H1 (cell line): ENCODE results near the gene KCNH8. TPM values are rescaled to one million over a fixed set of nuclear protein-coding genes. Genes with fewer than 3 reads are reported as not detected.
A peak's percentile ranks its signal among the peaks of the same experiment; 100 is the strongest.

ENCODE experiments used
- CTCF ChIA-PET: fragments of 300-600 bp; sonication (Branson Sonifier 250); formaldehyde crosslinking; loops from one replicate; lab custom pipeline; 2021; ENCODE audit not compliant: partially characterized antibody; lab: Charles Lee
- POLR2A ChIA-PET: fragments of 300-600 bp; sonication (Branson Sonifier 250); formaldehyde crosslinking; loops from one replicate; lab custom pipeline; 2021; ENCODE audit warnings: inconsistent platforms; ENCODE audit not compliant: partially characterized antibody; lab: Charles Lee
- DNase-seq, 2 experiments: peaks; one replicate each; pipeline versions ENCODE4 v3.0.0 to v3.0.0-alpha.2; 2010 to 2022; ENCODE audit warnings: low spot score in 2 of 2, low read depth in 1 of 2, mixed read lengths in 1 of 2
- FAIRE-seq: peaks from 2 replicates; lab custom pipeline; 2011; peaks lifted over from hg19 to GRCh38; lab: Jason Lieb, UNC
- H2AFZ ChIP-seq: 2 replicates; pipeline ENCODE4 v1.8.1; 2012; ENCODE audit warnings: low read length, inconsistent platforms
- H2AK5ac ChIP-seq: 2 replicates; pipeline ENCODE4 v1.6.1; 2013; ENCODE audit warnings: low read depth, low read length
- H2BK120ac ChIP-seq: replicated peaks from 2 replicates; pipeline ENCODE3; 2013; ENCODE audit warnings: low read depth, low read length, inconsistent platforms
- H2BK12ac ChIP-seq: 2 replicates; pipeline ENCODE4 v1.6.1; 2013; ENCODE audit warnings: low read depth, low read length
- H2BK15ac ChIP-seq: 2 replicates; pipeline ENCODE4 v1.6.1; 2013; ENCODE audit warnings: low read length
- H2BK20ac ChIP-seq: 2 replicates; pipeline ENCODE4 v1.6.1; 2013; ENCODE audit warnings: low read length
- H2BK5ac ChIP-seq: 2 replicates; pipeline ENCODE4 v1.6.1; 2013; ENCODE audit warnings: low read depth, low read length
- H3K14ac ChIP-seq: 2 replicates; pipeline ENCODE4 v1.6.1; 2013; ENCODE audit warnings: inconsistent platforms; ENCODE audit not compliant: insufficient read length
- H3K18ac ChIP-seq: 2 replicates; pipeline ENCODE4 v1.6.1; 2013; ENCODE audit warnings: low read length; ENCODE audit errors: extremely low read depth
- H3K23ac ChIP-seq: 2 replicates; pipeline ENCODE4 v1.6.1; 2013; ENCODE audit warnings: inconsistent platforms; ENCODE audit not compliant: insufficient read length
- H3K23me2 ChIP-seq: 2 replicates; pipeline ENCODE4 v1.6.1; 2013; ENCODE audit warnings: low read depth, low read length
- H3K27ac ChIP-seq: 2 replicates; pipeline ENCODE4 v1.6.1; 2011; ENCODE audit warnings: low read depth, low read length, inconsistent platforms
- H3K27me3 ChIP-seq, 4 experiments: replicated peaks in 1 of 4; 1 replicate in 1 of 4; 2 replicates in 3 of 4; pipeline versions ENCODE4 v1.6.1 to v1.8.1; 2011 to 2013; ENCODE audit warnings: low read length in 3 of 4, mild to moderate bottlenecking in 3 of 4, inconsistent platforms in 2 of 4, mixed read lengths in 2 of 4, moderate library complexity in 1 of 4; ENCODE audit not compliant: control insufficient read depth in 3 of 4, insufficient read depth in 3 of 4; ENCODE audit errors: extremely low read depth in 1 of 4
- H3K36me3 ChIP-seq, 4 experiments: 2 replicates each; pipeline versions ENCODE4 v1.6.1 to v1.8.1; 2011 to 2013; ENCODE audit warnings: mild to moderate bottlenecking in 4 of 4, low read length in 3 of 4, moderate library complexity in 2 of 4, control low read depth in 1 of 4, inconsistent platforms in 1 of 4; ENCODE audit not compliant: insufficient read depth in 4 of 4, control insufficient read depth in 2 of 4
- H3K4ac ChIP-seq: replicated peaks from 2 replicates; pipeline ENCODE3; 2013; ENCODE audit warnings: low read length, low read depth, mixed read lengths, inconsistent platforms; ENCODE audit not compliant: insufficient read length
- H3K4me1 ChIP-seq, 4 experiments: replicated peaks in 1 of 4; 1 replicate in 1 of 4; 2 replicates in 3 of 4; pipeline versions ENCODE4 v1.6.1 to v1.8.1; 2011 to 2013; ENCODE audit warnings: low read length in 3 of 4, inconsistent platforms in 2 of 4, mixed read lengths in 1 of 4; ENCODE audit not compliant: insufficient read depth in 4 of 4, control insufficient read depth in 3 of 4
- H3K4me2 ChIP-seq, 2 experiments: 2 replicates each; pipeline versions ENCODE4 v1.6.1 to v1.8.1; 2011 to 2013; ENCODE audit warnings: low read depth in 2 of 2, low read length in 2 of 2, control low read depth in 1 of 2, inconsistent platforms in 1 of 2, mild to moderate bottlenecking in 1 of 2; ENCODE audit not compliant: insufficient read depth in 1 of 2
- H3K4me3 ChIP-seq, 4 experiments: fragments of 200-600, 300-600 bp in 1 of 4; sonication (generic), shearing (Covaris generic), sonication (Bioruptor Twin) in 1 of 4; 2 replicates each; pipeline versions ENCODE4 v1.5.1 to v1.8.1; 2011 to 2016; ENCODE audit warnings: low read length in 4 of 4, low read depth in 3 of 4, control low read depth in 2 of 4, inconsistent platforms in 2 of 4, mild to moderate bottlenecking in 2 of 4, mixed read lengths in 1 of 4, moderate library complexity in 1 of 4; ENCODE audit not compliant: insufficient read depth in 2 of 4; ENCODE audit errors: extremely low read depth in 1 of 4
- H3K56ac ChIP-seq: replicated peaks from 2 replicates; pipeline ENCODE3; 2013; ENCODE audit warnings: low read depth, mild to moderate bottlenecking, mixed read lengths, low read length, inconsistent platforms; ENCODE audit not compliant: insufficient read length
- H3K79me1 ChIP-seq: 2 replicates; pipeline ENCODE4 v1.6.1; 2013; ENCODE audit warnings: low read depth, low read length, control low read depth
- H3K79me2 ChIP-seq, 2 experiments: 2 replicates each; pipeline versions ENCODE4 v1.6.1 to v1.8.1; 2012 to 2013; ENCODE audit warnings: low read length in 2 of 2, mild to moderate bottlenecking in 2 of 2, inconsistent platforms in 1 of 2; ENCODE audit not compliant: insufficient read depth in 2 of 2, control insufficient read depth in 1 of 2
- H3K9ac ChIP-seq, 4 experiments: replicated peaks in 1 of 4; 1 replicate in 1 of 4; 2 replicates in 3 of 4; pipeline versions ENCODE4 v1.6.1 to v1.8.1; 2011 to 2013; ENCODE audit warnings: low read depth in 3 of 4, low read length in 3 of 4, control low read depth in 2 of 4, mild to moderate bottlenecking in 2 of 4, moderate library complexity in 2 of 4, inconsistent platforms in 1 of 4; ENCODE audit errors: extremely low read depth in 1 of 4
- H3K9me3 ChIP-seq, 2 experiments: 2 replicates each; pipeline versions ENCODE4 v1.6.1 to v1.8.1; 2012 to 2013; ENCODE audit warnings: mild to moderate bottlenecking in 2 of 2, moderate library complexity in 2 of 2, control low read depth in 1 of 2, inconsistent platforms in 1 of 2, low read depth in 1 of 2, low read length in 1 of 2, mixed read lengths in 1 of 2; ENCODE audit not compliant: insufficient read depth in 2 of 2
- H4K20me1 ChIP-seq, 2 experiments: replicated peaks in 1 of 2; 2 replicates each; pipeline versions ENCODE3 to v1.8.1; 2011 to 2013; ENCODE audit warnings: inconsistent platforms in 2 of 2, low read length in 2 of 2, mild to moderate bottlenecking in 1 of 2; ENCODE audit not compliant: insufficient read depth in 2 of 2, control insufficient read depth in 1 of 2
- H4K5ac ChIP-seq: 2 replicates; pipeline ENCODE4 v1.6.1; 2013; ENCODE audit warnings: low read length, low read depth, mixed read lengths, inconsistent platforms; ENCODE audit not compliant: insufficient read length
- H4K8ac ChIP-seq: 2 replicates; pipeline ENCODE4 v1.8.0; 2013; ENCODE audit warnings: mild to moderate bottlenecking, moderate library complexity, low read length, inconsistent platforms; ENCODE audit not compliant: insufficient read depth; ENCODE audit errors: extremely low read depth
- H4K91ac ChIP-seq: replicated peaks from 2 replicates; pipeline ENCODE3; 2013; ENCODE audit warnings: low read length, mixed read lengths, inconsistent platforms; ENCODE audit not compliant: insufficient read length
- BACH1 ChIP-seq: IDR thresholded peaks from 2 replicates; pipeline ENCODE4 v1.6.1; 2012; ENCODE audit warnings: low read length, improper control_type of control experiment
- CBX5 ChIP-seq: fragments of 300-800, 300-1000 bp; sonication (generic); IDR thresholded peaks from 2 replicates; pipeline ENCODE4 v1.7.1; 2016; ENCODE audit warnings: antibody characterized with exemption, low read length, low read depth
- POLR2A ChIP-seq, 2 experiments: IDR thresholded peaks; 1 replicate in 1 of 2; 2 replicates in 1 of 2; pipeline ENCODE4 v1.6.1; 2011; ENCODE audit warnings: low read depth in 2 of 2, low read length in 2 of 2, mild to moderate bottlenecking in 2 of 2; ENCODE audit errors: control extremely low read depth in 1 of 2
- RBBP5 ChIP-seq: IDR thresholded peaks from 2 replicates; pipeline ENCODE4 v1.7.1; 2012; ENCODE audit warnings: low read depth, mild to moderate bottlenecking, inconsistent platforms, low read length, moderate library complexity, borderline replicate concordance
- SIN3A ChIP-seq, 2 experiments: IDR thresholded peaks in 1 of 2; conservative IDR thresholded peaks in 1 of 2; 2 replicates each; pipeline ENCODE4 v1.6.1; 2011 to 2012; ENCODE audit warnings: low read length in 2 of 2, improper control_type of control experiment in 1 of 2, low read depth in 1 of 2, mild to moderate bottlenecking in 1 of 2
- SP1 ChIP-seq: IDR thresholded peaks from 2 replicates; pipeline ENCODE4 v1.6.1; 2011; ENCODE audit warnings: low read depth, low read length
- WGBS, 2 experiments: shearing (Covaris generic) in 1 of 2; methylation state at CpG; one replicate each; pipeline versions ENCODE4 v1.1.6 to v1.1.7; 2013 to 2015; ENCODE audit warnings: low lambda C conversion rate in 2 of 2, mixed read lengths in 2 of 2, inconsistent platforms in 1 of 2, low coverage in 1 of 2, missing lambda C conversion rate in 1 of 2; ENCODE audit not compliant: insufficient replicate concordance in 2 of 2, insufficient coverage in 1 of 2, insufficient read length in 1 of 2; ENCODE audit errors: extremely low coverage in 1 of 2, missing lambda C conversion rate in 1 of 2; 5-methylcytosine and 5-hydroxymethylcytosine counted together
- polyA plus RNA-seq, 7 experiments: library from polyadenylated mRNA; depleted of rRNA in 3 of 7; stranded (reverse) in 5 of 7; unstranded in 2 of 7; fragments of >200 nt in 5 of 7; fragments of 200-250 nt in 2 of 7; gene quantifications; 1 replicate in 5 of 7; 2 replicates in 1 of 7; 4 replicates in 1 of 7; pipeline versions ENCODE4 v1.2.1 to v1.2.3, GENCODE V29; 2011 to 2013; ENCODE audit warnings: missing spikeins in 2 of 7, mixed read lengths in 2 of 7
- total RNA-seq: library from RNA; stranded (reverse); fragmentation: NEBNext Ultra II Directional; extraction: Animal tissue kit (Norgen Biotek cat#: 25700); gene quantifications from 2 replicates; pipeline ENCODE4 v1.2.1, GENCODE V29; 2021

KCNH8 gene
- total and polyA plus RNA-seq, 2 of the 8 experiments (the other 6 are each of a cell fraction or from before 2014, with no cell fraction given) = 2.2 to 2.4 TPM

DNA sequence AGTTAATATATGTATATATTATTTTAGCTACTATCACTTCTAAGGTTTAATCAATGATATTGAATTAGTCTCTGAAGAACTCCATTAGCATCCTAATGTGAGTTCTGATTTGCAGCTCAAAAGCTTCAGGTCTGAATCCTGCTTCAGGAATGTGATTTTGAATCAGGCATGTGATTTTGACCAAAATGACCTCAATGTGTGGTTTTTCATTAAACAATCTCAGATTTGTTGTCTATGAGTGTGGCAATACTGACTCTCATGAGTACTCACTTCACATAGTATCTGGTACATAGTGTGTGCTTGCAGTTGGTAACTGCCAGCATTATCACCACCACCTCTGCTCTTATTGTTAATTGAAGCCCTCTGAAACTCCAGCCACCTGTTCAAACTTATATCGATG lies 251.0 kb downstream of the KCNH8 start:
- Histone ChIP-seq H4K91ac (peak overlapping the region; percentile 39), H2AFZ (no peak overlapping the region), H3K4me2 (0 out of 4 replicates have a peak overlapping the region, but pooled peaks of 1 of the 2 experiments have one; percentile 9), H3K79me2 (no peaks in the 10 kb centered on the region), H3K23ac (no peak overlapping the region), H3K14ac (no peak overlapping the region), H4K5ac (no peak overlapping the region), H4K8ac (no peak overlapping the region), H3K4ac (no peak overlapping the region), H3K79me1 (no peaks in the 10 kb centered on the region), H3K9ac (no peak overlapping the region), H2AK5ac (no peak overlapping the region), H3K9me3 (no peaks in the 10 kb centered on the region), H2BK12ac (no peak overlapping the region), H2BK20ac (no peak overlapping the region), H3K4me3 (no peak overlapping the region), H3K23me2 (no peaks in the 10 kb centered on the region), H4K20me1 (no peaks in the 10 kb centered on the region), H3K4me1 (peaks cover 0 to 5% (median 0%) of the 10 kb centered on the region in 4 experiments; a peak in 2 of 7 replicates), H3K36me3 (no peaks in the 10 kb centered on the region), H2BK120ac (no peak overlapping the region), H3K18ac (no peak overlapping the region), H3K27ac (no peak overlapping the region), H3K27me3 (no peaks in the 10 kb centered on the region), H3K56ac (no peak overlapping the region), H2BK5ac (no peak overlapping the region), H2BK15ac (no peak overlapping the region)
- POLR2A ChIA-PET = no interaction called here
- CTCF ChIA-PET = no interaction called here
- FAIRE-seq = no peak
- WGBS, 2 experiments = 90% methylated on average over 1 of the region's 1 CpG; no CpG with 5 or more reads in 1 of the 2 experiments
- no peak for DNase-seq
- TF ChIP-seq RBBP5 (no peak), CBX5 (no peak), SIN3A (conservative IDR thresholded peaks at IDR 0.05 in 1 of 2, IDR thresholded peaks at IDR 0.05 in 1 of 2; ENCODE audit: low read depth in 1 of 2, low read length in 2 of 2) (no peak), POLR2A (IDR thresholded peaks at IDR 0.05; ENCODE audit: control extremely low read depth in 1 of 2, low read depth in 2 of 2, low read length in 2 of 2) (no peak), SP1 (no peak), BACH1 (no peak)
